HEK293 (cell line): ENCODE data around the gene STK4.

ENCODE experiments used
- CTCF ChIA-PET: fragments of 350-600 bp; formaldehyde crosslinking; extraction: SDS; loops from one replicate; lab custom pipeline; 2021; ENCODE audit warnings: antibody characterized with exemption; lab: Yijun Ruan, JAX
- POLR2A ChIA-PET: fragments of 300-600 bp; formaldehyde crosslinking; extraction: SDS; loops from one replicate; lab custom pipeline; 2020; ENCODE audit warnings: antibody characterized with exemption, inconsistent platforms; lab: Yijun Ruan, JAX
- H3K27ac ChIP-seq: fragments of 200-500 bp; sonication (Bioruptor generic); 2 replicates; pipeline ENCODE4 v1.5.1; 2014; ENCODE audit warnings: low read depth, low read length, control low read depth, inconsistent platforms; ENCODE audit errors: extremely low read depth
- H3K36me3 ChIP-seq, 2 experiments: fragments of 200-500 bp in 1 of 2; sonication (Bioruptor generic) in 1 of 2; 1 replicate in 1 of 2; 2 replicates in 1 of 2; pipeline ENCODE4 v1.5.1; 2014 to 2017; ENCODE audit warnings: inconsistent platforms in 2 of 2, low read length in 2 of 2; ENCODE audit not compliant: control insufficient read depth in 2 of 2, insufficient read depth in 1 of 2
- H3K4me1 ChIP-seq: fragments of 200-500 bp; sonication (Bioruptor generic); 2 replicates; pipeline ENCODE4 v1.5.1; 2014; ENCODE audit warnings: mild to moderate bottlenecking, low read length, inconsistent platforms; ENCODE audit not compliant: control insufficient read depth, insufficient read depth
- H3K4me3 ChIP-seq: 2 replicates; pipeline ENCODE4 v1.5.1; 2011; ENCODE audit warnings: low read depth, mild to moderate bottlenecking, control low read depth, low read length, moderate library complexity
- H3K9me3 ChIP-seq: fragments of 200-500 bp; sonication (Bioruptor generic); 2 replicates; pipeline ENCODE4 v1.5.1; 2014; ENCODE audit warnings: low read depth, low read length, inconsistent platforms; ENCODE audit not compliant: control insufficient read depth, insufficient read depth
- KLF7 ChIP-seq: fragments of 450-650 bp; formaldehyde crosslinking; IDR thresholded peaks from 2 replicates; pipeline ENCODE4 v1.5.1; 2016; ENCODE audit warnings: missing biosample characterization, missing genetic modification characterization, borderline replicate concordance
- KLF9 ChIP-seq: fragments of 450-650 bp; formaldehyde crosslinking; IDR thresholded peaks from 2 replicates; pipeline ENCODE4 v1.5.1; 2016; ENCODE audit warnings: missing biosample characterization, missing genetic modification characterization, low read depth
- MYNN ChIP-seq: fragments of 450-650 bp; formaldehyde crosslinking; IDR thresholded peaks from 2 replicates; pipeline ENCODE4 v1.5.1; 2016; ENCODE audit warnings: missing biosample characterization, missing genetic modification characterization, borderline replicate concordance
- PRDM10 ChIP-seq: fragments of 450-650 bp; formaldehyde crosslinking; IDR thresholded peaks from 2 replicates; pipeline ENCODE4 v1.5.1; 2016; ENCODE audit warnings: missing biosample characterization, missing genetic modification characterization
- SALL2 ChIP-seq: fragments of 450-650 bp; formaldehyde crosslinking; IDR thresholded peaks from 2 replicates; pipeline ENCODE4 v1.5.0; 2017; ENCODE audit warnings: missing biosample characterization, mild to moderate bottlenecking, missing genetic modification characterization, borderline replicate concordance
- TCF7L2 ChIP-seq: IDR thresholded peaks from 2 replicates; pipeline ENCODE4 v1.6.1; 2011; ENCODE audit warnings: low read depth, mild to moderate bottlenecking, inconsistent platforms, low read length, moderate library complexity, borderline replicate concordance
- WT1 ChIP-seq: fragments of 450-650 bp; formaldehyde crosslinking; IDR thresholded peaks from 2 replicates; pipeline ENCODE4 v1.5.1; 2016; ENCODE audit warnings: missing biosample characterization, missing genetic modification characterization
- ZFHX2 ChIP-seq: fragments of 450-650 bp; formaldehyde crosslinking; conservative IDR thresholded peaks from 2 replicates; pipeline ENCODE4 v1.5.1; 2016; ENCODE audit warnings: missing biosample characterization, missing genetic modification characterization
- ZNF133 ChIP-seq: fragments of 450-650 bp; formaldehyde crosslinking; IDR thresholded peaks from 2 replicates; pipeline ENCODE4 v1.5.1; 2016; ENCODE audit warnings: missing biosample characterization, missing genetic modification characterization
- ZNF488 ChIP-seq: fragments of 450-650 bp; formaldehyde crosslinking; IDR thresholded peaks from 2 replicates; pipeline ENCODE4 v1.5.1; 2016; ENCODE audit warnings: missing biosample characterization, missing genetic modification characterization
- ZNF521 ChIP-seq: fragments of 450-650 bp; formaldehyde crosslinking; IDR thresholded peaks from 2 replicates; pipeline ENCODE4 v1.5.1; 2017; ENCODE audit warnings: missing biosample characterization, mild to moderate bottlenecking, missing genetic modification characterization
- ZNF558 ChIP-seq: fragments of 450-650 bp; formaldehyde crosslinking; IDR thresholded peaks from 2 replicates; pipeline ENCODE4 v1.5.1; 2016; ENCODE audit warnings: missing biosample characterization, missing genetic modification characterization
- ZNF830 ChIP-seq: fragments of 450-650 bp; IDR thresholded peaks from 2 replicates; pipeline ENCODE4 v1.5.0; 2018; ENCODE audit warnings: missing biosample characterization, missing genetic modification characterization, low read depth, mild to moderate bottlenecking, moderate library complexity

The STK4 gene

GRCh38 chr20:45053430-45054351, 87.4 kb downstream of the STK4 start:
- POLR2A ChIA-PET = no interaction called here
- no peak overlapping the region for H3K4me3 ChIP-seq
- 0 out of 2 replicates have a peak, but pooled peaks cover 3% of the 10 kb centered on the region for H3K4me1 ChIP-seq
- CTCF ChIA-PET = interaction anchor here (0.7 to 5.6 kb wide), 4 partner anchors 10 to 238 kb away, joined by 3 to 46 read pairs (median 9); no protein-coding TSS in a partner anchor
- no peak for TF ChIP-seq ZNF488 (tag by site-specific recombination)
- TF ChIP-seq ZNF558 (tag by site-specific recombination) = no peak
- TF ChIP-seq, all 188 proteins: peak for 0
- H3K36me3 ChIP-seq = peaks cover 0 to 23% of the 10 kb centered on the region in 2 experiments; a peak in 1 of 3 replicates
- no peak overlapping the region for H3K27ac ChIP-seq
- H3K9me3 ChIP-seq = no peaks in the 10 kb centered on the region

- POLR2A ChIA-PET = no interaction called here
- H3K27ac ChIP-seq = no peak overlapping the region
- TF ChIP-seq MYNN (tag by site-specific recombination) = no peak
- TF ChIP-seq PRDM10 = peak; percentile 33; the same call in 1 of the 2 replicates
- TF ChIP-seq, all 188 proteins: peak for 1
- Histone ChIP-seq H3K4me1 (0 out of 2 replicates have a peak, but pooled peaks cover 3% of the 10 kb centered on the region), H3K36me3 (peaks cover 0 to 23% of the 10 kb centered on the region in 2 experiments; a peak in 1 of 3 replicates), H3K4me3 (no peak overlapping the region), H3K9me3 (no peaks in the 10 kb centered on the region)
- CTCF ChIA-PET = interaction anchor here (0.6 to 5.6 kb wide), 3 partner anchors 12 to 1208 kb away, joined by 4 to 46 read pairs (median 4); no protein-coding TSS in a partner anchor
Observed at GRCh38 chr20:45055056-45055455, 88.7 kb downstream of the STK4 start.

- TF ChIP-seq KLF7 (tag by site-specific recombination) = no peak
- TF ChIP-seq ZNF133 (tag by site-specific recombination) = no peak
- TF ChIP-seq ZNF521 = no peak
- TF ChIP-seq ZFHX2 = no peak
- TF ChIP-seq SALL2 (tag by site-specific recombination) = no peak
- no peak for TF ChIP-seq ZNF830
- TF ChIP-seq TCF7L2 = no peak
- no peak for TF ChIP-seq WT1
- TF ChIP-seq KLF9 (tag by site-specific recombination) = no peak
- Histone ChIP-seq H3K4me1 (0 out of 2 replicates have a peak, but pooled peaks cover 3% of the 10 kb centered on the region), H3K9me3 (no peaks in the 10 kb centered on the region), H3K36me3 (peaks cover 0 to 23% of the 10 kb centered on the region in 2 experiments; a peak in 1 of 3 replicates), H3K27ac (no peak overlapping the region), H3K4me3 (no peak overlapping the region)
- POLR2A ChIA-PET = interaction anchor here (0.6 kb wide), 1 partner anchor 879 kb away, joined by 3 read pairs; no protein-coding TSS in a partner anchor
- CTCF ChIA-PET = interaction anchor here (0.6 to 5.6 kb wide), 2 partner anchors 13 to 57 kb away, joined by 3 to 46 read pairs; no protein-coding TSS in a partner anchor
Observed at GRCh38 chr20:45056473-45057173, 90.3 kb downstream of the STK4 start.
